Astrocyte of the cerebellum (primary cell): ENCODE results near the gene TMSB15A.
"Not testable (repeated sequence)": the region's sequence is repeated elsewhere in the genome, so short reads cannot be mapped to it uniquely, and the experiment has no call there.

Source experiments
- DNase-seq: peaks from one replicate; pipeline ENCODE4 v3.0.0-alpha.2; 2011; ENCODE audit warnings: low read depth
- H3K4me3 ChIP-seq: 2 replicates; pipeline ENCODE4 v1.5.1; 2011; ENCODE audit warnings: mild to moderate bottlenecking, low read depth, low read length, moderate library complexity
- in situ Hi-C: cut with HindIII; loops from 2 replicates; pipeline ENCODE4 v1.10.0; 2017; ENCODE audit warnings: low sequenced_read_pairs
- TF ChIP-seq, protein P1 (sequence below): IDR thresholded peaks from 2 replicates; pipeline ENCODE4 v1.5.1; 2012; ENCODE audit warnings: low read length, low read depth, moderate library complexity, mild to moderate bottlenecking; ENCODE audit errors: missing control alignments

Gene TMSB15A

DNA sequence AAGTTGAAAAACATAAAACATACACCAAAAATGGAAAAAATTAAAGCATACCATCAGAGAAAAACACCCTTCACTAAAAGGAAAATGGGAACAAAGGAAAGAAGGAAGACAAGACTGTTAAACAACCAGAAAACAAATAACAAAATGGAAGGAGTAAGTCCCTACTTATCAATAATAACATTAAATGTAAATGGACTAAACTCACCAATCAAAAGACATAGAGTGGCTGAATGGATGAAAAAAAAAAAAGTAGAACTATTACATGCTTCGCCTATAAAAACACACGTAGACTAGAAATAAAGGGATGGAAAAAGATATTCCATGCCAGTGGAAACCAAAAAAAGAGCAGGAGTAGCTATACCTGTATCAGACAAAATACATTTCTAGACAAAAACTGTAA, 19.4 kb upstream of the TMSB15A start:
- in situ Hi-C loops, result no loop called here
- TF ChIP-seq, protein P1, sequence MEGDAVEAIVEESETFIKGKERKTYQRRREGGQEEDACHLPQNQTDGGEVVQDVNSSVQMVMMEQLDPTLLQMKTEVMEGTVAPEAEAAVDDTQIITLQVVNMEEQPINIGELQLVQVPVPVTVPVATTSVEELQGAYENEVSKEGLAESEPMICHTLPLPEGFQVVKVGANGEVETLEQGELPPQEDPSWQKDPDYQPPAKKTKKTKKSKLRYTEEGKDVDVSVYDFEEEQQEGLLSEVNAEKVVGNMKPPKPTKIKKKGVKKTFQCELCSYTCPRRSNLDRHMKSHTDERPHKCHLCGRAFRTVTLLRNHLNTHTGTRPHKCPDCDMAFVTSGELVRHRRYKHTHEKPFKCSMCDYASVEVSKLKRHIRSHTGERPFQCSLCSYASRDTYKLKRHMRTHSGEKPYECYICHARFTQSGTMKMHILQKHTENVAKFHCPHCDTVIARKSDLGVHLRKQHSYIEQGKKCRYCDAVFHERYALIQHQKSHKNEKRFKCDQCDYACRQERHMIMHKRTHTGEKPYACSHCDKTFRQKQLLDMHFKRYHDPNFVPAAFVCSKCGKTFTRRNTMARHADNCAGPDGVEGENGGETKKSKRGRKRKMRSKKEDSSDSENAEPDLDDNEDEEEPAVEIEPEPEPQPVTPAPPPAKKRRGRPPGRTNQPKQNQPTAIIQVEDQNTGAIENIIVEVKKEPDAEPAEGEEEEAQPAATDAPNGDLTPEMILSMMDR, result no peak
- DNase-seq, result no peak
- H3K4me3 ChIP-seq, result no peak overlapping the region

DNA sequence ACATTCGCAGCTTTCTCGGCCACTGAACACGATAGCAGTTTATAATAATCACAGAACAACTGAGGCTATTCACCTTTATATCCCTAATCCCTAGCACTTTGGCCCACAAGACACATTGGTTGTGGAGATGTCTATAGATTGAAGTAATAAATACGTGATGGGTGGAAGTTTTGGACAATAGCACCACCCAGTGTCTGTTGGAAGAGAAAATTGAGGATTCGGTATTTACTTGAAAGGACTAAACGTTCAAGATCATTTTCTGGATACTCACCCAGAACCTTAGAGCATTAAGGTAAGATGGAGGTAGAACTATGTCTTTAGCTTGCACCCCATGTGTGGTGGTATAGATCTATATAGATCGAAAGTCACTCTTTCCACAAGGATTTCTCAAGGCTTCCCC, 787 bp upstream of the TMSB15A start:
- in situ Hi-C loops, result no loop called here
- TF ChIP-seq, protein P1, result peak; percentile 19
- no peak for DNase-seq
- no peak overlapping the region for H3K4me3 ChIP-seq

DNA sequence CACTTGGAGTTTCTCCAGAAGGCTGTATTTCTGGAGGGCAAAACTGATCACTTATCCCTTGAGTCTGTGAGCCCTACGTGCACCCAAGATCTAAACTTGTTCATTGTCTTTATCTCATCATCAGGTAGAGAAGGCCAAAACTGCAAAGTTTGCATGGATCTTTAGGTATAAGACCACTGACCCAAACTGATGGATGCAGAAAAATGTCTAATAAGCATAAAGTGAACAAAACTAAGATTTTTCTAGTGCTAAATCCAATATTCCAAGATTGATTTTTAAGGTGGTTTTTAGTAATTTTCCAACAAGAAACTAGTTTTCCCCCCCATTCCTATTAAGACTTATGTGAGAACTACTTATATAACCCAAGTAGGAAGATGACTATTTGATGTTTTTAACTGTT, 2.0 kb downstream of the TMSB15A start:
- no peak overlapping the region for H3K4me3 ChIP-seq

DNA sequence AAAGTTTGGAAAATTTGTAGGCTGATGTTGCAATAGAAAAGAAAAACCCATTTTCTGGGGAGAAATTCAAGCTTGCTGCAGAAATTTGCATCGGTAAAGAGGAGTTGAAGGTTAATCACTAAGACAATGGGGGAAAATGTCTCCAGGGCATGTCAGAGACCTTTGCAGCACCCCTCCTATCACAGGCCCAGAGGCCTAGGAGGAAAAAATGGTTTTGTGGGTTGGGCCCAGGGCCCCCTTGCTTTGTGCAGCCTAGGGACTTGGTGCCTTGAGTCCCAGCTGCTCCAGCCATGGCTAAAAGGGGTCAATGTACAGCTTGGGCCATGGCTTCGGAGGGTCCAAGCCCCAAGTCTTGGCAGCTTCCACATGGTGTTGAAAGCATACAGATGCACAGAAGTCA, 17.8 kb downstream of the TMSB15A start:
- in situ Hi-C loops, result no loop called here

More for the DNA sequence above, 2.0 kb downstream of the TMSB15A start:
- DNase-seq, result no peak
- TF ChIP-seq, protein P1, result no peak
- in situ Hi-C loops, result no loop called here

DNA sequence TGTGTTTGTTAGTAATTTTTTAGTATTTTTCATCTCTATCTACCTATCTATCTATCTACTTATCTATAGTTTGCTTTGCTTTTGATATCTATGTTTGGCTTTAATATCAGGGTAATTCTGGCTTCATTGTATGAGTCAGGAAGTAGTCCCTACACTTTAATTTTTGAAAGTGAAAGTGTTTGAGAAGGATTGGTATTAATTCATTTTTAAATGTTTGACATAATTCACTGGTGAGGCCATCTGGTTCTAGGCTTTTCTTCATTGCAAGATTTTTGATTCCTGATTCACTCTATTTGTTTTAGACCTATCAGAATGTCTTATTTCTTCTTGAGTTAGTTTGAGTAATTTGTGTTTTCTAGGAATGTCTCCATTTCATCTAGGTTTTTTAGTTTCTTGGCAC, 24.8 kb downstream of the TMSB15A start:
- H3K4me3 ChIP-seq, result no peak overlapping the region
- in situ Hi-C loops, result no loop called here
- DNase-seq, result no peak

More for the DNA sequence above, 17.8 kb downstream of the TMSB15A start:
- TF ChIP-seq, protein P1, result no peak
- DNase-seq, result no peak
- no peak overlapping the region for H3K4me3 ChIP-seq

DNA sequence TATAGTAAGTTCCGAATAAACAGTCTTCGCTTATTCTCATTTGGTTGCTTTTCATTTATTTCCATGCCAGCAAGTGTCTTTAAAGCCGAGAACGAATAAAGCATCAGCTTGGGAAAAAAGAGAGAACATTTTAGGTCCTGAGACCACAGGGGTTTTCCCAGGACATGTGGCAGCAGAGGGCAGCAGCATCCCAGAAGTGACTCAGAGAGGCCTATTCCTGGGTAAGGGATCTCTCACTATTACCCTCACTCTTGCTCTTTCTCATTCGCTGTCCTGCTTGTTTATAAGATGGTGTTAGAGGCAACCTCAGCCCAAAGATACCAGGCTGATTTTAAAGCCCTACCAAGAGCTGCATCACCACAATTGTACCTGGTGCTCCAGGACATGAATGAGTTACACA, 37.8 kb downstream of the TMSB15A start:
- H3K4me3 ChIP-seq, DNase-seq, in situ Hi-C loops: not testable (repeated sequence)

More for the DNA sequence above, 24.8 kb downstream of the TMSB15A start:
- TF ChIP-seq, protein P1, result no peak

DNA sequence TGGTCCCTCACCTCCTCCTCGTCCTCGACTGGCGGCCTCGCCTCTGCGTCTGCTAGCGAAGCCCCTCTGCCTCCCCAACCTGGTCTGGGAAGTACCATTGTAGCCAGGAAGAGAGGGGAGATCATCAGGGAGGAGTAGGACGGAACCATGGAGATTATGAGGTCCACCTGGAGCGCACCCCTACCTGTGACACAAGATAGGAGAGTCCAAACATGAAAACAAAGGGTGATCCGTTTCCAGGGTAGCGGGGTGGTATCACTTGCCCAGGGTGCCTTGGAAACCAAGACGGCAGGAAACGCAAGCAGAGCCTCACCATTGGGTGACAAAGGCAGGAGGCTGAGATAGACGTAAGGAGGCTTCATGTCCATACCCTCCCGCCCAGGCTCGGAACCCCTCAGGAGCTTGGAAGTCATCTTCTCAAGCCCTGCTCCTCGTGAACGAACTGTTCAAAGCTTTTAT, 44.7 kb downstream of the TMSB15A start, which contains the start of gene TCP11X2:
TSS of gene TCP11X2 (minus strand) at position 51 of the 459 bp plus-strand sequence.
- not testable (repeated sequence) for DNase-seq

DNA sequence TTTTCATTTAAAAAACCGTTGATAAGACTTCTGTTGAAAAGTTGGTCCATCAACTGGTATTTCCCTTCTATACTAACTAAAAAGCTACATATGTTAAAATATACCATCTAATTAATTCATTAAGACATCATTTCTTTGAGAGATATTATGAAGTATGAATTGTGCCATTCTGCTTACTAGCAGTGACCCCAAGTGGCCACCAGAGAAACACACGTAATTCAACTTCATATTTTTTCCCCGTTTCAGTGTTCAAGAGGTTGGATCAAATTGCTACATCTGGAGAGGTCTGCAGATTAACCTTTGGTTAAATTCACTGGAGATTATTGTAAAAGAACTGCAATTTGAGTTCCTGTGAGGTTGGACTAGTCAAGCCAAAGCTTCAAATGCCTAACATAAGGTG, 46.3 kb downstream of the TMSB15A start:
- in situ Hi-C loops, DNase-seq, H3K4me3 ChIP-seq: not testable (repeated sequence)

More for the DNA sequence above, 44.7 kb downstream of the TMSB15A start, which contains the start of gene TCP11X2:
- in situ Hi-C loops, H3K4me3 ChIP-seq: not testable (repeated sequence)
